VCaP (cell line): ENCODE data around the gene RPUSD3.

ENCODE experiments used
- H3K27ac ChIP-seq: fragments of 450-650 bp; 2 replicates; pipeline ENCODE4 v1.5.1; 2017
- TF ChIP-seq, protein P1 (sequence below): fragments of 450-650 bp; conservative IDR thresholded peaks from 2 replicates; pipeline ENCODE4 v1.5.1; 2017; ENCODE audit warnings: mild to moderate bottlenecking, moderate library complexity

Gene RPUSD3

DNA sequence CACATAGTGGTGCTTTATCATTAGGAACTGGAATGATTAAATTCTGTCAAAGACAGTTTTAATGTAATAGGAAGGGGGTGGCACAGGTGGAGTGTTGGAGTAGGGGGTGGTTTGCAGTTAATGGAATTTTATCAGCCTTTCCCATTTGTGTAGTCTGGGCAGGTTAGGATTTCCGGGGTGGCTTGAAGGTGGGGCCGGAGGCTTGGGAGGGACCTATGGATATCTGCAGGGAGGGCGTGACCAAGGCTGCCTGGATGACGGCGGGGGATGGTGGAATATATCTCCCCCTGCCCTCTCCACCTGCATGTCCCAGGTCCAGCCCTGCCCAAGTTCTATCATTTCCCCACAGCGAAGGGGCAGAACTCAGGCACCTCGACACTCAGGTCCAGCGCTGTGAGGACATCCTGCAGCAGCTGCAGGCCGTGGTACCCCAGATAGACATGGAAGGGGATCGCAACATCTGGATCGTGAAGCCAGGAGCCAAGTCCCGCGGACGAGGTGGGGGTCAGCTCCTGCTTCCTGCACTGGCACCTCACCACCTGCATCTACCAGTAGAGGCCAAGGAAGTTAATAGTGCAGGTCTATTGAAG is 18.3 kb downstream of the RPUSD3 start:
- TF ChIP-seq, protein P1, sequence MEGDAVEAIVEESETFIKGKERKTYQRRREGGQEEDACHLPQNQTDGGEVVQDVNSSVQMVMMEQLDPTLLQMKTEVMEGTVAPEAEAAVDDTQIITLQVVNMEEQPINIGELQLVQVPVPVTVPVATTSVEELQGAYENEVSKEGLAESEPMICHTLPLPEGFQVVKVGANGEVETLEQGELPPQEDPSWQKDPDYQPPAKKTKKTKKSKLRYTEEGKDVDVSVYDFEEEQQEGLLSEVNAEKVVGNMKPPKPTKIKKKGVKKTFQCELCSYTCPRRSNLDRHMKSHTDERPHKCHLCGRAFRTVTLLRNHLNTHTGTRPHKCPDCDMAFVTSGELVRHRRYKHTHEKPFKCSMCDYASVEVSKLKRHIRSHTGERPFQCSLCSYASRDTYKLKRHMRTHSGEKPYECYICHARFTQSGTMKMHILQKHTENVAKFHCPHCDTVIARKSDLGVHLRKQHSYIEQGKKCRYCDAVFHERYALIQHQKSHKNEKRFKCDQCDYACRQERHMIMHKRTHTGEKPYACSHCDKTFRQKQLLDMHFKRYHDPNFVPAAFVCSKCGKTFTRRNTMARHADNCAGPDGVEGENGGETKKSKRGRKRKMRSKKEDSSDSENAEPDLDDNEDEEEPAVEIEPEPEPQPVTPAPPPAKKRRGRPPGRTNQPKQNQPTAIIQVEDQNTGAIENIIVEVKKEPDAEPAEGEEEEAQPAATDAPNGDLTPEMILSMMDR: no peak
- no peak overlapping the region for H3K27ac ChIP-seq

DNA sequence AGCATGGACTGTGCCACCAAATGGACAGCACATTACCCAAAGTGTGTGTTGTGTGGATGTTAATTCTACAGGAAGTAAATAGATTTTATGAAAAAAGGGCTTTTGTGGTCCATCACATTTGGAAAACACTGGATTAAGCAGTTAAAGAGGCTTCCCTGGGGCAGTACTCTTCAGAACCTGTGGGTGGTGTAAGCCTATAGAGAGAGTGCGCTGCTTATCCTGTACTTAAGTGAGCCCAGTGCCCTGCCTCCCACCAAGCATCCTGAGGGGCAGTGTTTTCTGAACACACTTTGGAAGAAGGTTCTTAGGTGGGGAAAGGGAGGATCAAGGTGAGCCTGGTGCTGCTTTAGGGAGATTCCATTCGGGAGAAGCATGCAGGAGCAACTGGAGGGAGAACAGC is 22.9 kb downstream of the RPUSD3 start:
- TF ChIP-seq, protein P1: peak; percentile 71
- no peak overlapping the region for H3K27ac ChIP-seq

DNA sequence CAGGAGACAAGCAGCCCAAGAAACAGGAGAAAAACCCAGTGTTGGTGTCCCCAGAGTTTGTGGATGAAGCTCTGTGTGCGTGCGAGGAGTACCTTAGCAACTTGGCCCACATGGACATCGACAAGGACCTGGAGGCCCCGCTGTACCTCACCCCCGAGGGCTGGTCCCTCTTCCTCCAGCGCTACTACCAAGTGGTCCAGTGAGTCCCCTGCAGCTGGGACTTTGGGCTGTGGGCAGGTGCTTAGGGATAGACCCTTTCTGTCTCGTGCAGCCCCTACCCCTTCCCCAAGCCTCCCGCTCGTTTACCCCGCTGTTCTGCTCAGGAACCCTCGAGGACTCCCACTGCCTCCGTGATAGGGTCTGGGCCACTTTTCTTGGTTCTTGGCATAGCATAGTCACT is 23.3 kb downstream of the RPUSD3 start:
- TF ChIP-seq, protein P1: no peak
- no peak overlapping the region for H3K27ac ChIP-seq

DNA sequence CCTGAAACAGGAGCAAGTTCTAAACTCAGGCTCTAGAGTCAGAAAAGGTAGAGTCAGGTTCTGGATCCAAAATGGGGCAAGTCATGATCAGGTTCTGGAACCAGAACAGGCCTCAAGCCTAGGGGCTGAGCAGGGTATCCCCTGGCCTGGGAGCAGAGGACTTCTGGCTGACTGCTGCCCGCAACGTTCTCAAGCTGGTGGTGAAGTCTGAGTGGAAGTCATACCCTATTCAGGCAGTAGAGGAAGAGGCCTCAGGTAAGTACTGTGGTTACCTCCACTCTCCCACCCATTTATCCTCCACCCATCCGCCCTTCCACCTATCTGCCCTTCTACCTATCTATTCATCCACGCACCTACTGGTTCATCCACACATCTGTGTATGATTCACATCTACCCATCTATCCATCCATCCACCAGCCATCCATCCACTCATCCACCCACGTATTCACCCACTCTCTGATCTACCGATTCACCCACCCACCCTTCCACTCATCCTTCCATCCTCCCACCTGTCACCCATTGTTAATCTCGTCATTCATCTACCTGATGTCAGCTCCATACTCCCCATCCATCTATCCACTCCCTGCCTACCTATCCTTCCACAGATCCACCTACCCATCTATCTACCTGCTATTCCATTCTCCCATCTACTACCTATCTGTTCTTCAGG is 25.0 kb downstream of the RPUSD3 start:
- H3K27ac ChIP-seq: no peak overlapping the region
- TF ChIP-seq, protein P1: no peak

DNA sequence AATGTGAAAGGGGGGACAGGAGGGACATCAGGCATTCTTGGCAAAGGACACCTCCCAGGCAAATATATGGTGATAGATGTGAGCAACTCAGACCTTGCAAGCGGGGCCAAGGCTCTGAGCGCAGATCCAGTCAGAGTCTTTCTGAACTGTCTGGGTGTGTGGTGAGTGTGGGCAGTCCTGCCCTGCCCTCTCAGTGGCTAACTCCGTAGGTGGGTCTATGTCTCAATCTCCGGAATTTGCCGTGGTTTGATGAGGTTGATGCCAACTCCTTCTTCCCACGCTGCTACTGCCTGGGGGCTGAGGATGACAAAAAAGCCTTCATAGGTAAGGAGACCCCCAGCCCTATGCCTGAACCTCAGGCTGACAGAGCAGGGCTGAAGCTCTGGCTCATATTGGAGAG is 26.4 kb downstream of the RPUSD3 start:
- H3K27ac ChIP-seq: no peak overlapping the region
- TF ChIP-seq, protein P1: no peak

DNA sequence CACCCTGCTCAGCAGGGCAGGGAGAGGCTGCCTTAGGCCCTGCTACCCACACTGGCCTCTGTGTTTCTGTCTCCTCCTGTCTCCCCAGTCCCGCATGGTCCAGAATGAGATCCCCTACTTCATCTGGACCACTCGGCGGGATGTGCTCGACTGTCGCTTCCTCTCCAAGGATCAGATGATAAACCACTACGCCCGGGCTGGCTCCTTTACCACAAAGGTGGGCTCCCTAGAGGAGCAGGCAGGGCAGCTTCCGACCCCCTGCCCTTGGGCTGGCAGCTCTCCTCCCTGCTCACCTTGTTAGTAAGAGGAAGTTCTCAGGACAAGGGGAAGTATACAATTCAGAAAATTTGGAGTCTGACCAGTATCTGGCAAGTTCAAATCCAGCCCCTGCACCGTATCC is 27.8 kb downstream of the RPUSD3 start:
- H3K27ac ChIP-seq: no peak overlapping the region
- TF ChIP-seq, protein P1: no peak

DNA sequence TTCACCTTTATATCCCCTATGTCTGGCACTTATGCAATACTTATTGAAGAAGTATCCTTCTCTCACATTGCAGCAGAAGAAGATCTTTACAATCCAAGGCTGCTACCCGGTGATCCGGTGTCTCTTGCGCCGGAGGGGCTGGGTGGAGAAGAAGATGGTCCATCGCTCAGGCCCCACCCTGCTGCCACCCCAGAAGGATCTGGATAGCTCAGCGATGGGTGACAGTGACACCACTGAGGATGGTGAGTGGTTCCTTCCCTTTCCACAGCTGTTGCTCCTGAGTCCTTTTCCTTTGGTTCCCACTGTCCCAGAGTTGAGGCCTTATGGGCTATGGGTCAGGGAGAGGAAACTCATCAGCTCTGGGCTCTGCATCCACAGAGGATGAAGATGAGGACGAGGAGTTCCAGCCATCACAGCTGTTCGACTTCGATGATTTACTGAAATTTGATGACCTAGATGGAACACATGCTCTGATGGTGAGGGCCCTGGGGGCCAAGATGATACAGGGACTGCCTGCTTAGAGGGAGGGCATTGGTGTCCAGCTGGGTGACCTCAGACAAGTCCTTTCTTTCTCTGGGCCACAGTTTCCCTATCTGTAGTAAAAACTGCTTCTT is 30.8 kb downstream of the RPUSD3 start:
- TF ChIP-seq, protein P1: no peak
- no peak overlapping the region for H3K27ac ChIP-seq
